ENCODE measurements around the gene CXCL16.

Gene CXCL16

GRCh38 chr17:4740584-4740983 lies 856 bp upstream of the CXCL16 start:
- no peaks in the 10 kb centered on the region for H3K9me3 ChIP-seq (ENCODE audit: control insufficient read depth in 2 of 2, low read length in 2 of 2)
- no peak overlapping the region for H3K4me3 ChIP-seq (ENCODE audit: low read length in 2 of 2)

GRCh38 chr17:4740025-4740351 lies 260 bp upstream of the CXCL16 start:
- peaks cover 0 to 1% of the 10 kb centered on the region in 2 donors for H3K36me3 ChIP-seq (ENCODE audit: control insufficient read depth in 2 of 2, insufficient read depth in 2 of 2, low read length in 2 of 2)
- H3K27me3 ChIP-seq (ENCODE audit: control insufficient read depth in 2 of 2, insufficient read depth in 2 of 2, low read length in 2 of 2), result peaks cover 0 to 5% of the 10 kb centered on the region in 2 donors
- H3K4me3 ChIP-seq (ENCODE audit: low read length in 2 of 2), result peak overlapping the region; percentile 76 to 82
- H3K4me1 ChIP-seq (ENCODE audit: control insufficient read depth in 2 of 2, insufficient read depth in 2 of 2, low read length in 2 of 2), result peaks cover 8 to 14% of the 10 kb centered on the region in 2 donors
- H3K27ac ChIP-seq (ENCODE audit: low read depth in 2 of 2, low read length in 2 of 2), result peak overlapping the region in 1 of 2 donors; percentile 65
- no peaks in the 10 kb centered on the region for H3K9me3 ChIP-seq (ENCODE audit: control insufficient read depth in 2 of 2, low read length in 2 of 2)
- peak overlapping the region; percentile 63 to 74 for H3K9ac ChIP-seq (ENCODE audit: low read depth in 1 of 2, low read length in 2 of 2)

More at GRCh38 chr17:4740584-4740983, 856 bp upstream of the CXCL16 start:
- peaks cover 0 to 5% of the 10 kb centered on the region in 2 donors for H3K27me3 ChIP-seq (ENCODE audit: control insufficient read depth in 2 of 2, insufficient read depth in 2 of 2, low read length in 2 of 2)
- H3K27ac ChIP-seq (ENCODE audit: low read depth in 2 of 2, low read length in 2 of 2), result no peak overlapping the region
- no peaks in the 10 kb centered on the region for H3K36me3 ChIP-seq (ENCODE audit: control insufficient read depth in 2 of 2, insufficient read depth in 2 of 2, low read length in 2 of 2)
- peaks cover 8 to 18% of the 10 kb centered on the region in 2 donors for H3K4me1 ChIP-seq (ENCODE audit: control insufficient read depth in 2 of 2, insufficient read depth in 2 of 2, low read length in 2 of 2)
- H3K9ac ChIP-seq (ENCODE audit: low read depth in 1 of 2, low read length in 2 of 2), result no peak overlapping the region

GRCh38 chr17:4738136-4739121 lies 1.3 kb downstream of the CXCL16 start:
- Histone ChIP-seq H3K4me1 (ENCODE audit: control insufficient read depth in 2 of 2, insufficient read depth in 2 of 2, low read length in 2 of 2) (peaks cover 8 to 12% of the 10 kb centered on the region in 2 donors), H3K9me3 (ENCODE audit: control insufficient read depth in 2 of 2, low read length in 2 of 2) (no peaks in the 10 kb centered on the region), H3K27ac (ENCODE audit: low read depth in 2 of 2, low read length in 2 of 2) (peak overlapping the region; percentile 56 to 65), H3K9ac (ENCODE audit: low read depth in 1 of 2, low read length in 2 of 2) (peak overlapping the region; percentile 63 to 74), H3K27me3 (ENCODE audit: control insufficient read depth in 2 of 2, insufficient read depth in 2 of 2, low read length in 2 of 2) (no peaks in the 10 kb centered on the region), H3K4me3 (ENCODE audit: low read length in 2 of 2) (peak overlapping the region; percentile 76 to 82), H3K36me3 (ENCODE audit: control insufficient read depth in 2 of 2, insufficient read depth in 2 of 2, low read length in 2 of 2) (peaks cover 0 to 5% of the 10 kb centered on the region in 2 donors)

GRCh38 chr17:4735876-4736651 lies 3.7 kb downstream of the CXCL16 start:
- Histone ChIP-seq H3K9me3 (ENCODE audit: control insufficient read depth in 2 of 2, low read length in 2 of 2) (no peaks in the 10 kb centered on the region), H3K27ac (ENCODE audit: low read depth in 2 of 2, low read length in 2 of 2) (no peak overlapping the region), H3K4me1 (ENCODE audit: control insufficient read depth in 2 of 2, insufficient read depth in 2 of 2, low read length in 2 of 2) (peaks cover 17 to 18% of the 10 kb centered on the region in 2 donors), H3K4me3 (ENCODE audit: low read length in 2 of 2) (no peak overlapping the region), H3K36me3 (ENCODE audit: control insufficient read depth in 2 of 2, insufficient read depth in 2 of 2, low read length in 2 of 2) (peaks cover 0 to 7% of the 10 kb centered on the region in 2 donors), H3K9ac (ENCODE audit: low read depth in 1 of 2, low read length in 2 of 2) (no peak overlapping the region), H3K27me3 (ENCODE audit: control insufficient read depth in 2 of 2, insufficient read depth in 2 of 2, low read length in 2 of 2) (no peaks in the 10 kb centered on the region)

GRCh38 chr17:4734857-4735475 lies 4.8 kb downstream of the CXCL16 start:
- H3K9ac ChIP-seq (ENCODE audit: low read depth in 1 of 2, low read length in 2 of 2), result no peak overlapping the region
- peaks cover 0 to 7% of the 10 kb centered on the region in 2 donors for H3K36me3 ChIP-seq (ENCODE audit: control insufficient read depth in 2 of 2, insufficient read depth in 2 of 2, low read length in 2 of 2)
- peaks cover 15 to 23% of the 10 kb centered on the region in 2 donors for H3K4me1 ChIP-seq (ENCODE audit: control insufficient read depth in 2 of 2, insufficient read depth in 2 of 2, low read length in 2 of 2)
- H3K27ac ChIP-seq (ENCODE audit: low read depth in 2 of 2, low read length in 2 of 2), result no peak overlapping the region
- H3K9me3 ChIP-seq (ENCODE audit: control insufficient read depth in 2 of 2, low read length in 2 of 2), result no peaks in the 10 kb centered on the region
- no peaks in the 10 kb centered on the region for H3K27me3 ChIP-seq (ENCODE audit: control insufficient read depth in 2 of 2, insufficient read depth in 2 of 2, low read length in 2 of 2)
- H3K4me3 ChIP-seq (ENCODE audit: low read length in 2 of 2), result no peak overlapping the region

GRCh38 chr17:4733073-4733531 lies 6.6 kb downstream of the CXCL16 start:
- H3K27ac ChIP-seq (ENCODE audit: low read depth in 2 of 2, low read length in 2 of 2), result peak overlapping the region in 1 of 2 donors; percentile 61

GRCh38 chr17:4728124-4728523 lies 11.6 kb downstream of the CXCL16 start:
- no peak overlapping the region for H3K27ac ChIP-seq (ENCODE audit: low read depth in 2 of 2, low read length in 2 of 2)
- no peak overlapping the region for H3K4me3 ChIP-seq (ENCODE audit: low read length in 2 of 2)
- H3K36me3 ChIP-seq (ENCODE audit: control insufficient read depth in 2 of 2, insufficient read depth in 2 of 2, low read length in 2 of 2), result peaks cover 0 to 1% of the 10 kb centered on the region in 2 donors
- no peak overlapping the region for H3K9ac ChIP-seq (ENCODE audit: low read depth in 1 of 2, low read length in 2 of 2)
- no peaks in the 10 kb centered on the region for H3K27me3 ChIP-seq (ENCODE audit: control insufficient read depth in 2 of 2, insufficient read depth in 2 of 2, low read length in 2 of 2)
- no peaks in the 10 kb centered on the region for H3K9me3 ChIP-seq (ENCODE audit: control insufficient read depth in 2 of 2, low read length in 2 of 2)
- peaks cover 9 to 11% of the 10 kb centered on the region in 2 donors for H3K4me1 ChIP-seq (ENCODE audit: control insufficient read depth in 2 of 2, insufficient read depth in 2 of 2, low read length in 2 of 2)

More at GRCh38 chr17:4733073-4733531, 6.6 kb downstream of the CXCL16 start:
- peaks cover 9 to 13% of the 10 kb centered on the region in 2 donors for H3K4me1 ChIP-seq (ENCODE audit: control insufficient read depth in 2 of 2, insufficient read depth in 2 of 2, low read length in 2 of 2)
- H3K4me3 ChIP-seq (ENCODE audit: low read length in 2 of 2), result no peak overlapping the region
- H3K9me3 ChIP-seq (ENCODE audit: control insufficient read depth in 2 of 2, low read length in 2 of 2), result no peaks in the 10 kb centered on the region
- H3K36me3 ChIP-seq (ENCODE audit: control insufficient read depth in 2 of 2, insufficient read depth in 2 of 2, low read length in 2 of 2), result peaks cover 0 to 7% of the 10 kb centered on the region in 2 donors
- no peaks in the 10 kb centered on the region for H3K27me3 ChIP-seq (ENCODE audit: control insufficient read depth in 2 of 2, insufficient read depth in 2 of 2, low read length in 2 of 2)
- no peak overlapping the region for H3K9ac ChIP-seq (ENCODE audit: low read depth in 1 of 2, low read length in 2 of 2)

GRCh38 chr17:4725646-4726310 lies 13.9 kb downstream of the CXCL16 start:
- Histone ChIP-seq H3K27ac (ENCODE audit: low read depth in 2 of 2, low read length in 2 of 2) (no peak overlapping the region), H3K4me1 (ENCODE audit: control insufficient read depth in 2 of 2, insufficient read depth in 2 of 2, low read length in 2 of 2) (peaks cover 11 to 16% of the 10 kb centered on the region in 2 donors), H3K9me3 (ENCODE audit: control insufficient read depth in 2 of 2, low read length in 2 of 2) (no peaks in the 10 kb centered on the region), H3K4me3 (ENCODE audit: low read length in 2 of 2) (no peak overlapping the region), H3K27me3 (ENCODE audit: control insufficient read depth in 2 of 2, insufficient read depth in 2 of 2, low read length in 2 of 2) (no peaks in the 10 kb centered on the region), H3K36me3 (ENCODE audit: control insufficient read depth in 2 of 2, insufficient read depth in 2 of 2, low read length in 2 of 2) (no peaks in the 10 kb centered on the region), H3K9ac (ENCODE audit: low read depth in 1 of 2, low read length in 2 of 2) (no peak overlapping the region)

GRCh38 chr17:4724650-4725049 lies 15.1 kb downstream of the CXCL16 start:
- Histone ChIP-seq H3K27ac (ENCODE audit: low read depth in 2 of 2, low read length in 2 of 2) (no peak overlapping the region), H3K36me3 (ENCODE audit: control insufficient read depth in 2 of 2, insufficient read depth in 2 of 2, low read length in 2 of 2) (peaks cover 0 to 5% of the 10 kb centered on the region in 2 donors), H3K4me1 (ENCODE audit: control insufficient read depth in 2 of 2, insufficient read depth in 2 of 2, low read length in 2 of 2) (peaks cover 13 to 15% of the 10 kb centered on the region in 2 donors), H3K9me3 (ENCODE audit: control insufficient read depth in 2 of 2, low read length in 2 of 2) (no peaks in the 10 kb centered on the region), H3K27me3 (ENCODE audit: control insufficient read depth in 2 of 2, insufficient read depth in 2 of 2, low read length in 2 of 2) (no peaks in the 10 kb centered on the region), H3K4me3 (ENCODE audit: low read length in 2 of 2) (no peak overlapping the region), H3K9ac (ENCODE audit: low read depth in 1 of 2, low read length in 2 of 2) (no peak overlapping the region)
